HPDE6-E6E7 (cell line): ENCODE results near the gene SHC2.
"Not testable (repeated sequence)": the region's sequence is repeated elsewhere in the genome, so short reads cannot be mapped to it uniquely, and the experiment has no call there.

Source experiments
- DNase-seq: peaks from one replicate; pipeline ENCODE4 v3.0.0; 2011; ENCODE audit warnings: missing footprints; ENCODE audit errors: extremely low spot score

The SHC2 gene

DNA sequence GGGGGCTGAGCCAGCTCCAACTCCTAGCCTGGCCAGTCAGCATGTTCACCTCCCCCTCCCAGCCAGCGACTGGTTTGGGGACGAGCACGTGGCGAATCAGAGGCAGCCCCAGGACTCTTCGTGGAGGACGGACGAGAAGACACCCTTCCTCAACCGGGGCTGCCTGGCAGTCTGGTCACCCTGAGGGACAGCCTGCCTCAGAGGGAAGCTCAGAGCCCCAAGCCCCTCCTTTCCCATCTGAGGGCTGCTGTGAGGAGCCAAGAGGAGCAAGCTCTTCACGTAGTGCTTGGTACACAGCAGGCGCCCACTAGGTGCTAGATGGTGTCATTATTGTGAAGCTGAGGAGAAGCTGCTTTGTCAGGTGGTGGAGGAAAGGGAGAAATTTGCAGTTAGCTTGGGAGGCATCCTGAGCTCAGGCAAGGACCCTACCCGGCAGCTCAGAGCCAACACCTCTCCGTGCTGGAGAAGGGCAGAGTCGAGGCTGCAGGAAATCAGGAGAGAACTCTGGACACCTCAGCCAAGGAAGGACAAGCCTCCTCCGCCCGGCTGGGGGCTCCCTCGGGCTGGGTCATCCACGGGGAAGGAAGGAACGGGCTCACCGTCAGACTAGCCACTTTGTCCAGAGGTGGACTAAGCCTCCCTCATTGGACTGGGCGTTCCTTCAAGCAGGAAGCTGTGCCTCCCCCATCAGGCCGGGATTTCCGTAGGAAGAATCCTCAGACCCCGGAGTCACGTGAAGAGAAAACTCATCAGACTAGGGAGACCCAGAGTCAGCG is 37.0 kb downstream of the SHC2 start:
- no peak for DNase-seq

DNA sequence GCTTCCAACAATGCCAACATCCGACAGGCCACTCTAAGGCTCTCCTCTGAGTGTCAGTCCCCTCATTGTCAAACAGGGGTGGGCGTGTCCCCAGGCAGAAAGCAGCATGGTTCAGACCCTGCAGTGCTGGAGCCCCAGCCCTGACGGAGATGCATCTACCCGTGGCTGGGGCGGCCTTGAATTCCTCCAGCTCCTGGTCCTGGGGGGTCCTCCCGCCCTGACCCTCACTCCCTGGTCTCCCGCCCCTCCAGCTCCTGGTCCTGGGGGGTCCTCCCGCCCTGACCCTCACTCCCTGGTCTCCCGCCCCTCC is 38.0 kb downstream of the SHC2 start:
- not testable (repeated sequence) for DNase-seq

DNA sequence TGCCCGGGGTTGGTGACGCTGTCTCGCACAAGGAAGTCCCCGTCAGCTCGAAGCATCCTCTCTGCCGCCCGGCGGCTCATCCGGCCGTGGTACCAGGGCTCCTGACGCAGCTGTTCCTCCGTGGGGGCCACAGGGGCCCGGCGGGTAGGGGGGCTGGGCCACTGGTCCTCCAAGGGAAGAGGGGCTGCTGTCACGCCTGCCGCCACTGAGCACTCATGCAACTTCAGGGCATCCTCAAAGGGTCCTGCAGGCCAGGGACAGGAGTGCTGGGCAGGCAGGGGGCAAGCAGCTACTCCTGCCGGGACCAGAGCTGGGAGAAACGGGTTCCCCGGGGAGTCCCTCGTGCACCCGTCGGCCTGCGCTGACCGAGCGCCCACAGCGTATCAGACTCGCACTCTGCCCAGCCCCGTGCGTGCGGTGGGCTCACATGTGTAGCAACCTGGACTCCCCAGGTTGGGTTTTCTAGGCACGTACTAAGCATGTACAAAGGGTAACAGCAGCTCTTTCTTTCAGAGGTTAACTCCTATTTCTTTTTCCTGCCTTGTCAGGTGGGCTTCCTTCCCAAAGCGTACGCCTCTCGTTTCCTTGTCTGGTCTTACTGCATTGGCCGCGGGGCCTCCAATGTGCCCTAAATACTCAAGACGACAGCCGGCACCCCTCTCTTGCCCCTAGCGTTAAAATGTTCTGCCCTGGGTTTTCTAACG is 38.5 kb downstream of the SHC2 start:
- DNase-seq, result no peak

DNA sequence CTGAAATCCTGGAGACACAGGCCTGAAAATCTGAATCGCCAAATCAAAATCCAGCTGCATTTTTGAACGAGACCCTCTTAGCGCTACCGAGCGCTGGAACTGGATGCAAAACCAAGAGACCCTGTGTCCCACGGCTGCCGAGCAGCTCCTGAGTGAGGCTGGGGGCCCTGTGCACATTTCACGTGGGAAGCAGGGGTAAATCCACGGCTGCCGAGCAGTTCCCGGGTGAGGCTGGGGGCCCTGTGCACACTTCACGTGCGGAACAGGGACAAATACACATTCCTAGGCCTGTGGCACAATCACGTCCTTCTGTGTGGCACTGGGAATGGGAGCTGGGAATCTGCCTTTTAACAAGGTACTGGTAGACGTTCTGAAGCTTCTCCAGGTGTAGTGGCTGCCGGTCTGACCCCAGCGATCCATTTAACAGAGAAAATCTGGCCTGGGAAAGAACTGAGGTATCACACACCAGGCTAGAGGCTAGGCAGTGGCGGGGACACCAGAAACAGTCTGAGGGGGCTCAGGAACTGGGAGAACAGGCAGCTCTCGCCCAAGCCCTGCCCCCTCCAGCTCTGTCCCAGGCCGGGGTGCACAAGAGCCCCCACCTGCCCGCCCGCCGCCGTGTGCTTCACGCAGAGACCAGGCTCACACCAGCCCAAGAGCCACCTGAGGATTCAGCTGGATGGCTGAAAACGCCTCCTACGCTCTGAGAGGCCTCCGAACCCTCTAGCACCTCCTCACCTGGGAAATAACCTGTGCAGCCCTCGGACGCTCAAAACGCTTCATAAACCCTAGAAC is 40.9 kb downstream of the SHC2 start:
- DNase-seq, result no peak

DNA sequence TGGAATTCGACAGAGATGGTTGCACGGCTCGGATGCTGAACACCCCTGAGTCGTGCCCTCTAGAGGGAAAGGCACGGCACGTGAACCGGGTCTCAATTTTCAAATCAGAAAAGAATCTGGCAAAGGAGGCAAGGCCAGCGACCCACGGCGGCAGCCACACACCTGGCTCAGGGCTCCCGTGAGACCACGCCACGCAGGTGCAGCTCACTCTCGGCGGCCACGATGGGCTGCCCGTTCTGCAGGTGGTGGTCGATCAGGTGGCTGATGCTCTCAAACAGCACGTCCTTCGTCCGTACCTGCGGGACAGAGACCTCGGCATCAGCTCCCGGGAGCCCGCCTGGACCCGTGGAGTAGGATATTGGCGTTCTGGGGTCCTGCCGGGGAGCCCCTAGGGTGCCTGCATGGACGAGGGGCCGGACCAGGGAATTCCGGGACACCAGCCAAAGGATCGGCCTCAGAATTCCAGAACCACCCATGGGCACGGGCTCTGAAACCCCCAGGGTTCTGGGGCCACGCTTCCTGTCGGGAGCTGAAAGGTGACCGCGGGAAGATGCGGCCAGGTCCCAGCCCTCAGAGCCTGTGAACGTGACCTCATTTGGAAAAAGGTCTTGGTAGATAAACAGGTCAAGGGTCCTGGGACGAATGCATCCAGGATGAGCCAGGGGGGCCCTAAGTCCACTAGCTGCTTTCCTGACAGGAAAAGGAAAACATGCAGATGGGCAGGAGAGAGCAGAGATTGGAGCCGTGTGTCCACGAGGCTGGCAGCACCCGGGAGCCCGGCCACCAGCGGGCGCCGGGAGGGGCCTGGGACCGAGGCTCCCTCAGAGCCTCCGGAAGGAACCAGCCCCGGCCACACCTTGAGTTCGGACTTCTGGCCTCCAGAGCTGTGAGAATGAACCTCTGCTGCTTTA is 41.8 kb downstream of the SHC2 start:
- no peak for DNase-seq

DNA sequence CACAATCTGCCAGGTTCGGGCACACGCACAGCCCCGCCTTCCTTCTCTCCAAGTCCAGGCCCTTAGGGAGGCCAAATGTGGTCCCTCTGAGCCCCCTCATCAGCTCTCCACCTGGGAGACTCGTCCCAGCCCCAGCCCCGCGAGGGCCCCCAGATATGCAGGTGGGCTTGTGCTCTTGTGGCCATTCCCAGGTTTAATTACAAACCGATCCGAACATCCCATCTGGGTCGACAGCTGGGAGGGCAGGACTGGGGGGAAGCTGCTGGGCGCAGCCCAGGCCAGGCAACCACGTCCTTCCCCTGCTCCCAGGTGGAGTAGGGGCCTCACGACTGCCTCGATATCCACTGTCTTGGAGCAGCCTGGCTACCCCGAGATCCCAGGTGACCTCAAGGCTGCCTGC is 44.4 kb downstream of the SHC2 start:
- no peak for DNase-seq

DNA sequence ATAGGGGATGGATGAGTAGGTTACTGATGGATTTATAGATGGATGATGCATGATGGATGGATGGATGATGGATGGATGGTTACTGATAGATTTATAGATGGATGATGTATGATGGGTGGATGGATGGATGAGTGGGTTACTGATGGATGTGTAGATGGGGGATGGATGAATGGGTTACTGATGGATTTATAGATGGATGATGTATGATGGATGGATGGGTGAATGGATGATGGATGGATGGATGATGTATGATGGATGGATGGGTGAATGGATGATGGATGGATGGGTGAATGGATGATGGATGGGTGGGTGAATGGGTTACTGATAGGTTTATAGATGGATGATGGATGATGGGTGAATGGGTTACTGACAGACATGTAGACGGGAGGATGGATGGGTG is 45.5 kb downstream of the SHC2 start:
- DNase-seq, result no peak

DNA sequence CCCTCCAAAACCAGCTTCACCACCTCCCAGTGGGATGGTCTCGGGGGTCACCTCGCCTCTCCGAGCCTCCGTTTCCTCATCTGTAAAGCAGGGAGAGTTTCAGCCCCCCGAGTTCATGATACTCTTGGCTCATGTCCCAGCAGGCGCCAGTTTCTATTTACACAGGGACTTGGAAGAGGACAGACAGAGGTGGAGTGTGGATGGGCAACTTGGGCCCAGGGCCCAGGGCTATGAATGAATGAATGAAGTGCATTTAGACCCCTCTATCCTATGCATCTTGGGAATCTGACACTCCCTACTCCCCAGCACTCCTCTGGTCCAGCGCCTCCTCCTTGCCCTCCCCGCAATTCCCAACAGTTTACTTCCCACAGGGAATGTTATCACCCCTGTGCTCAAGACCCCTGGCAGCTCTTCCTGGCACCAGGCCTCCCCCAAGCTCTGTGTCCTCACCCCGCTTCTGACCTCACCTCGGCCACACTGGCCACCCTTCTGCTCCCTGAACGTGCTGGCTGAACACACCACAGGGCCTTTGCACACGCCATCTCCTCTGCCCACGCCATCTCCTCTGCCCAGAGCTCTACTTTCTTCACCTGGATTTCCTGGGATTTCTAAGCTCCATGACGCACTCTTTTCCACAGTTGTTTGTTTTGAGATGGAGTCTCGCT is 46.9 kb downstream of the SHC2 start:
- DNase-seq, result no peak

DNA sequence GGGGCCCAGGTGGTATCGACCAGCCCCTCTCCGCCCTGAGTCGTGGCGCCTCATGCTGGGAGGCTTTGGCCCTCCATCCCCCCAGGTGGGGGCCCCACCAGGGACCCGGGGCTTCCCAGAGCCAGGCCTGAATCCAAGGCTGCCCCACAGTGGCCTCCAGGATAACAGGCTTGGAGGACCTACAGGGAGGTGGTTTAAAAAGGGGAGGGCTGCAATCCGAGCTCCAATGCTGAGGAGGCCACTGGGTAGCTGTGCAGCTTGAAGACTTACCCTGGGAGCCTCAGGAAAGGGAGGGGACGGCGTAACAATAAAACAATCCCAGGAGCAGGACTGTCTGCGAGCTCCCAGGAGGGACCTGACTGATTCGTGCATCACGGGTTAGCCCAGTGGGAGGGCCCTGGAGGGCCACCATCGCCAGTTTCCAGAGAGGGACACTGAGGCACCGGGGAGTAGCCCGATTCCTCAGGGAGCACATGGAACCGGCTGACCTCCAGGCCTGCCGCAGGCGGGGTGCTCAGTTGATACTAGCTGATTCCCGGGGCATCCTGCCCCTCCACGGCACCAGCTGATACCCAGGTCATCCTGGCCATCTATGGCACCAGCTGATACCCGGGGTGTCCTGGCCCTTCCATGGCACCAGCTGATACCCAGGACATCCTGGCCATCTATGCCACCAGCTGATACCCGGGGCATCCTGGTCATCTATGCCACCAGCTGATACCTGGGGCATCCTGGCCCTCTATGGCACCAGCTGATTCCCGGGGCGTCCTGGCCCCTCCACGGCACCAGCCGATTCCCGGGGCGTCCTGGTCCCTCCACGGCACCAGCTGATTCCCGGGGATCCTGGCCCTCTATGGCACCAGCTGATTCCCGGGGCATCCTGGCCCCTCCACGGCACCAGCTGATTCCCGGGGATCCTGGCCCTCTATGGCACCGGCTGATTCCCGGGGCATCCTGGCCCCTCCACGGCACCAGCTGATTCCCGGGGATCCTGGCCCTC is 48.2 kb downstream of the SHC2 start:
- no peak for DNase-seq

DNA sequence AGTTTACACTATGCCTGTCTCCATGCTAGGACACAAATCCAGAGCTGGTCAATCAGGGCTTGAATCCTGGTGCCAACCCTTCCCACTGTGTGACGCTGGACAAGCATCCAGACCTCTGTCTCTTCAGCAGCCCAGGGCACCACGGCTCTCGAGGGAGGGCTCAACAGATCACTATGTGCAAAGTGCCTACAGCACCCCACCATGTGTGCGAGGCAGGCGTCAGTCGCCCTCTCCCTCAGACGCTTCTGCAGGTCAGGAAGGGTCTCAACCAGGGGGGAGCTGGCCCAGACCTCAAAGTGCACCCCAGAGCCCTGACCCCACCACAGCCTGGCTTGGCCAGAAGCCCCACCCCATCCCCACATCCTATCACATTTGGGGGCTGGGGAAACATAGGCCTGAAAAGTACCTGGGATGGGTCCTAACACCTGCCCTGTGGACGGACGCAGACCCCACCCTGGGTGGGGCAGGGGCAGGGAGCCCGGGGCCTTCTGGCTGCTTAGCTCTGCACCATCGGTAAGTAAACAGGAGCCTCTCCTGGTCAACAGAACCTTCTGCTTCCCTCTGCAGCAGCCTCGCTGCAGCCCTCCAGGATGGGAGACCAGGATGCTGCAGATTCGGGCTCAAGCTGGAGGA is 49.0 kb downstream of the SHC2 start:
- no peak for DNase-seq

DNA sequence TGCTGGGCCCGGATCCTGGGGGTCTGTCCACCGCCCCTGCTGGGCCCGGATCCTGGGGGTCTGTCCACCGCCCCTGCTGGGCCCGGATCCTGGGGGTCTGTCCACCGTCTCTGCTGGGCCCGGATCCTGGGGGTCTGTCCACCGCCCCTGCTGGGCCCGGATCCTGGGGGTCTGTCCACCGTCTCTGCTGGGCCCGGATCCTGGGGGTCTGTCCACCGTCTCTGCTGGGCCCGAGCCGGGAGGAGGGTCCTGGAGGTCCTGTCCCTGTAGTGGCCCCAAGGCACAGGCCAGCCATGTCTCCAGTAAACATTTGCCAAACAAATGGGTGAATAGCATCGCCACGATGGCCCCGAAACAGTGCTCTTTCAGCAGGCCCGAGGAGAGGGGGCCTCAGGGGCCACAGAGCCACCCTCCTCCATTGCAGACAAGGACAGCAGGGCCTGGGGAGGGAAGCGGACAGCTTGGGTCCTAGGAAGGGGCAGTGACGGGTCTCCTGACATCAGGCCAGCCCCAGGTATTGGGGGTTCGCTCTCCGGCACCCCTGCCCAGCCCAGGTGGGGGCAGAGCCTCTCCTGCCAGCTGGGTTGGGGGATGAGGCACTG is 49.6 kb downstream of the SHC2 start:
- not testable (repeated sequence) for DNase-seq

DNA sequence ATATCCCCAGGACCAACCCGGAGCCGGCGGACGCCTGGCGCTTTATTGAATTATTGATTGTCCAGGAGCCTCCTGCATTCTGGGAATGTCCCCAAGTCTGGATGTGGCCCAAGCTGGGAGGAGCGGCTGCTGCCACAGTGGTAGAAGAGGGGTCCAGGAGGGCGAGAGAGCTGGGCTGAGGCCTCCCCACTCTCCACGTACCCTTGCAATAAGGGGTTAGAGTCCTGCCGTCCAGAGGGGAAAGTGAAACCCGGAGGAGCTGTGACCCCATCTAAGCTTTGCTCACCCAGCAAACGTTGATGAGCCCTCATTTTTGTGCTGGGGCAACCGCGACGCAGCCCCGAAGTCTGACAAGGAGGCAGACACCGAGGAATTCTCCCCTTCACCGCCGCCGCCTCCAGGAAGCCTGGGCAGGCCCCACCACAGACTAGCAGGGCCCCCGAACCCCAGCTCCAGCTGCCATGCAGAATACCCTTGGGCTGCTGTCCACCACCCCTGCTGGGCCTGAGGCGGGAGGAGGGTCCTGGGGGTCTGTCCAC is 50.5 kb downstream of the SHC2 start:
- no peak for DNase-seq

DNA sequence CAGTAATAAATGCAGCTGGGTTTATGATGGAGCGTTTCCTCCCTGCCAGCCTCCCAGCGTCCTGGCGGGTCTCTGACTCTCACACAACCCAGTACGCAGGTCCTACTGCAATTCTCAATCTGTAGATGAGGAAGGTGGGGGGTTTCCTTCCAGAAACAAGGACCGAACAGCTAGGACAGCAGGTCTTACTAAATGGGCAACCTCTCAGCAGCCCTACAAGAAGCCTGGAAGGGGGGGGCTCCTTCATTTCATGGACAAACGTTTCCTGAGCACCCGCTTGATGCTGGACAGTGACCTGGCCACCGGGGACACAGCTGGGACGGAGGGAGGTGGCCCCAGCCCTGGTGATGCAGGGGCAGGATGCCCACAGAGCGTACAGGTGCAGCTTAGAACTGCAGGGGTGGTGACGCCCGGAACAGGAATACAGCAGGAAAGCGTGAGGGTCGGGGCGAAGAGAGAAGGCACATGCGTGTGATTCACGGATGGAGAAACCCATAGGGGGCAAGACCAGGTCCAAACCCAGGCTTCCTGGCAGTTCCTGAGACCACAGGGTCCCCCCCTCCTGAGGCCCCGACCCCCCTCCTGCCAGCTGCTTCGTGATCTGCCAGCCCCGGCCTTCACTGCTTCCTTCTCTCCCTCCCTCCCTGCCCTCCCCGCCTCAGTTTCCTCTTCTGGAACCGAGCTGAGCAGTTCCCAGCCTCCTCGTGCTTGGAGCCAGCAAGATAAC is 51.2 kb downstream of the SHC2 start:
- DNase-seq, result no peak

DNA sequence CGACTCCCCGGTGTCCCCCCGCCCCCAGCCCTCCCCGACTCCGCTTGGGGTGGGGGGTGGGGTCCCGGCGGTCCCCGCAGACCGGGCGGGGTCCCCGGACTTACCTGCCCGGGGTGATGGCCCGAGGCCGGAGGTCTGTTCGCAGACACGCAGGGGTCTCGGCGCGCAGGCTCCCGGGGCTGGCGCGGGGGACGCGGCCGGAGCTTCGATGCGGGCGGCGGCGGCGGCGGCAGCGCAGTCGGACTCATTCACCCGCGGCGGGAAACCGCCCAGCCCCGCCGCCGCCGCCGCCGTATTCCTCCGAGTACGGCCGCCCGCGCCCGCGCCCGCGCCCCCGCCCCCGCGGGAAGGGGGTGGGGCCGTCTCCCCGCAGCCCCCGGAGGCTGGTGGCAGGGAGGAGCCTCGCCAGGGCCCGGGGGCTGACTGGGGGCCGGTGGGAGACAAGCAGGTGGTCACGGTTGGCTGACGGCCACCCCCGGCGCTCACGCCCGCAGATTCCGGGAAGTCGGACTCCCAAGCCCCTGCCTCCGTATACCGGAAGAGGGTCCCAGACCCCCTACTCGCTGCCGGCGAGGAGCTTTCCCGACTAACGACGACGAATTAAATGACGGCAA is 51.8 kb downstream of the SHC2 start, which contains the start of gene C2CD4C:
C2CD4C (minus strand) TSS at position 246 of the 614 bp plus-strand sequence. CDS start 786 bp downstream, outside the sequence.
- DNase-seq, result no peak

DNA sequence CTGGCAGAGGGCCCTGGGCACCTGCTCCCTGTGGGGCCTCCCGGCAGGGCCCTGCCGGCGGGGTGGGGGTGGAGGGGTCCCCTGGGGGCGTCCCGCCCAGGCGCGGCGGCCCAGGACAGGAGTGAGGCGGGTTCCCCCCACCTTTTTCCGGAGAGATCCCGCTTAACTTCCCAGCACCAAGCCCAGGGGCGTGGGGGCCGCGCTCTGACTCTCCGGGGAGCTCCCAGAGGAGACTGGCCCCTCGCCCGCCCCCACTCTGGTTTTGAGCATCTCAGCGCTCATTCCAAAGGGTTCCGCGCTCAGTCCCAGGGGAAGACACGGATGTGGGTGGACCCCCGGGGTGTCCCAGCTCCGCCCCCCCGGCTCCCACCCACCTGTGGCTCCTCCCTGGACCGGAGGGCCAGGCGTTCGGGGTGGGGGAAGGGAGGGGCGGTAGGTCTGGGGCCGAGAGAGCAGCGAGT is 52.4 kb downstream of the SHC2 start:
- no peak for DNase-seq

DNA sequence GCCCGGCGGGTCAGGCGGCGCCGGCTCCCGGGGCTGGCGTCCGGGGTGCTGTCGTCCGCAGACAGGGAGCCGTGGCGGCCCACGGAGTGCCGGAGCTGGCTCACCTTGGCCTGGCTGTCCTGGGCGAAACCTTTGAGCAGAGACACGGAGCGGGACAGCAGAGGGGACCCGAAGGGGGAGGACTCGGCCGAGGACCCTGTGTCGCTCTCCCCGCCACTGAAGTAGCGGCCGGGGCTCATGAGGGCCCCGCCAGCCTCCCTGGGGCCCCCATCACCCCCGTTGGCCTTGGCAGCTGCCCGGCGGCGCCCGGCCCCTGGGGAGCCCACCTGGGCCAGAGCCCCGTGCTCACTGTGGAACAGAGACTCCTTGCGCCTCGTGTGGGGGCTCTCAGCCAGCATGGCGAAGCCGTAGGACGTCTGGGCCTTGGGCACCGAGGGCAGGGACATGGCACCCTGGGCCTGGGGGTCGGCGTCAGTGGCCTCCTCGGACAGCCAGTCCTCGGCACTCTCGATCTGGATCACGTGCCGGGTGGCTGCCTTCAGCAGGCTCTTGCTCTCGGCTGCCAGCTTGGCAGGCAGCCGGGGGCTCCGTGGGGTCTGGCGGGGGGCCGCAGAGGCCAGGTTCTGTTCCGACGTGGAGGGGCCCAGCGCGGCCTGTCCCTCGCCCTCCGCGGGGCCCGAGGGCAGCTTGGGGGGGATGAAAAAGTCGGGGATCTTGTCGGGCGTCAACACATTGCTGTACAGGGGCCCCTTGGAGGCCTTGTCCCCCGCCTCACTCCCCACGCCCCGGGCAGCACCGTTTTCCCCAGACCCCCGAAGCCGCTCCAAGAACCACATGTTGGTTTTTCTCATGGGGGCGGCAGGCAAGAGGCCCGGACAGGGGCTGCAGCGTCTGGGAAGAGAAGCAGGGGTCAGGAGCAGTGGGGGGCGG is 53.1 kb downstream of the SHC2 start:
- no peak for DNase-seq
